Spinal cord (tissue), 10 donors: ENCODE measurements around the gene MAP3K21. TPM values are rescaled to one million over a fixed set of nuclear protein-coding genes. Genes with fewer than 3 reads are reported as not detected.

Experiments
- DNase-seq, 6 donors: peaks; one replicate each; pipeline versions ENCODE4 v3.0.0 to v3.0.0-alpha.2; 2013 to 2015; ENCODE audit warnings: low spot score in 6 of 6, low read depth in 4 of 6
- H3K27ac ChIP-seq: one replicate; pipeline ENCODE4 v1.5.1; 2013; ENCODE audit warnings: low read depth, low read length, control low read depth
- H3K27me3 ChIP-seq: one replicate; pipeline ENCODE4 v1.6.1; 2013; ENCODE audit warnings: low read length; ENCODE audit not compliant: control insufficient read depth, insufficient read depth
- H3K36me3 ChIP-seq: one replicate; pipeline ENCODE4 v1.6.1; 2013; ENCODE audit warnings: low read length; ENCODE audit not compliant: control insufficient read depth, insufficient read depth
- H3K4me1 ChIP-seq: one replicate; pipeline ENCODE4 v1.6.1; 2013; ENCODE audit warnings: low read length; ENCODE audit not compliant: control insufficient read depth, insufficient read depth
- H3K4me3 ChIP-seq: one replicate; pipeline ENCODE4 v1.5.1; 2013; ENCODE audit warnings: low read depth, low read length, control low read depth
- H3K9me3 ChIP-seq: one replicate; pipeline ENCODE4 v1.6.1; 2013; ENCODE audit warnings: low read length; ENCODE audit not compliant: control insufficient read depth, insufficient read depth
- WGBS: methylation state at CpG from one replicate; pipeline ENCODE4 v1.1.5; 2013; ENCODE audit warnings: missing lambda C conversion rate; ENCODE audit not compliant: insufficient coverage; 5-methylcytosine and 5-hydroxymethylcytosine counted together
- polyA plus RNA-seq, 2 donors: library from polyadenylated mRNA; unstranded; fragments of 120-200 nt; gene quantifications; one replicate each; pipeline ENCODE4 v1.2.1, GENCODE V29; 2013; ENCODE audit not compliant: insufficient read length in 2 of 2
- total RNA-seq, 2 donors: library from RNA; depleted of rRNA in 1 of 2; stranded (reverse); fragments of 120-200 nt in 1 of 2; fragments of >200 nt in 1 of 2; gene quantifications; one replicate each; pipeline versions ENCODE4 v1.2.3 to v1.2.4, GENCODE V29; 2013 to 2014
- donor health status: healthy.

MAP3K21 gene
- total and polyA plus RNA-seq, 4 donors: 2.1 to 6.1 (median 5.3) TPM

DNA sequence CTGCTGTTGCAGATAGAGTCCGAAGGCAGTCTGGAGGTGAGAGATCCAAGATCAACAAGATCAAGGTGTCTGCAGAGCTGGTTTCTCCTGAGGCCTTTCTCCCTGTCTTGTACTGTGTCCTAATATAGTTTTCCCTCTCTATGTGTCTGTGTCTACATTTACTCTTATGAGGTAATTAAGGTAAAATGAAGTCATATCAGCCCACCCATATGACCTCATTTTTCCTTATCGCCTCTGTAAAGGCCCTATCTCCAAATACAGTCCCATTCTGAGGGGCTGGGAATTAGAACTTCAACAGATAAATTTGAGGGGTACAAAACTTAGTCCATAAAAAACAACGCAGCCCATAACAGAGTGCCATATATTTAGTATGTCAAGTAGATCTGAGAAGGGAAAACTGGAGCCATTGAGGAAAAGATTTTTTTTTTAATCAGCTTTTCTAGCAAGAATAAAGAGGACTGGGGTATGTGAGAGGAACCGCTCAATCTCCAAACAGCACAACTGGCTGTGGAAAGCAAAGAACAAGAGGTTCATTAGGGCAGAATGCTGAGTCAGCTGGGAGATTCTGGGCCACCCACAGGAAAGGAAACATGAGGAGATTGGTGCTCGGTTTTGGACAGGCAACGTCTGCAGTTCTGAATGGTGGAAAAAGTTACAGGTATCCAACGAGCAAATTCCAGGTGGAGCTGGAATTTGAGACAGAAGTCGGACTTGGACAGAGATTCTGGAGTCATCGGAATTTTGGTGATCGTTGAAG is 65.7 kb downstream of the MAP3K21 start:
- no peaks in the 10 kb centered on the region for H3K4me1 ChIP-seq
- no peaks in the 10 kb centered on the region for H3K27me3 ChIP-seq
- no peaks in the 10 kb centered on the region for H3K36me3 ChIP-seq
- H3K27ac ChIP-seq: no peak overlapping the region
- no peak overlapping the region for H3K4me3 ChIP-seq
- WGBS: 72% methylated on average over 7 of the region's 10 CpGs
- H3K9me3 ChIP-seq: no peaks in the 10 kb centered on the region
- no peak for DNase-seq

DNA sequence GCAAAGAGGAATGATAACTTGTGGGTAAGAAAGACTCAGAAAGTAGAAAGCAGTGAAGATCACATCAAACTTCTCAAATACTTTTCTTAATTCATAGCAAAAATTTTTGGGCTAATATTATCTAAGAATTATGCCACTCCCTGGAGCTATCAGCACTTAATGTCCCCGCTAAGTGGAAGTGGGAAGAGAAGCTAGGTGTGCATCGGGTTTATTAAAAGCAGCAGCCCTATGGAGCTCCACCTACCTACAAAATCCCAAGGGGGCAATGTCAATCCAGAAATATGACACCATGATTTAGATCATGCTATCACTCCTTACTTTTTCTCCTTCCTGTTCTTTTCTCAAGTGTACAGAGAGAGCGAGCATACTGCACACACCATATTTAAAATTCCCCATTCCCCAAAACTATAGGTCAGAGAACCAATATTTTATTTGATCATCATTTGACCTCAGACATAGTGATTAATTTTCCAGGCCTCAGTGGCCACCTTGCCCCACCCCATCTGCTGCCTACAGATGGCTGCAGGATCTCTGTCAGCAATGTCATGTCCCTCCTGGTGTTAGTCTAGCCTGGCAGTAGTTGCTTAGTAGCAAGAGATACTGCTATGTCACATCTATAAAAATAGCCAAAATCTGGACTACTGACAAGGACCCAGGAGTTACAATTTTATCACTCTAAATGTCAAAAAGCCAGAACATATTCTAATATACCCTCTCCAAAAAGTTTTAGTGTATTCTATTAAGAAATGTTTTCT is 66.6 kb downstream of the MAP3K21 start:
- Histone ChIP-seq H3K4me1 (no peaks in the 10 kb centered on the region), H3K4me3 (no peak overlapping the region), H3K27ac (no peak overlapping the region), H3K36me3 (no peaks in the 10 kb centered on the region), H3K9me3 (no peaks in the 10 kb centered on the region), H3K27me3 (no peaks in the 10 kb centered on the region)
- no peak for DNase-seq
- WGBS: 100% methylated on average over 2 of the region's 3 CpGs

DNA sequence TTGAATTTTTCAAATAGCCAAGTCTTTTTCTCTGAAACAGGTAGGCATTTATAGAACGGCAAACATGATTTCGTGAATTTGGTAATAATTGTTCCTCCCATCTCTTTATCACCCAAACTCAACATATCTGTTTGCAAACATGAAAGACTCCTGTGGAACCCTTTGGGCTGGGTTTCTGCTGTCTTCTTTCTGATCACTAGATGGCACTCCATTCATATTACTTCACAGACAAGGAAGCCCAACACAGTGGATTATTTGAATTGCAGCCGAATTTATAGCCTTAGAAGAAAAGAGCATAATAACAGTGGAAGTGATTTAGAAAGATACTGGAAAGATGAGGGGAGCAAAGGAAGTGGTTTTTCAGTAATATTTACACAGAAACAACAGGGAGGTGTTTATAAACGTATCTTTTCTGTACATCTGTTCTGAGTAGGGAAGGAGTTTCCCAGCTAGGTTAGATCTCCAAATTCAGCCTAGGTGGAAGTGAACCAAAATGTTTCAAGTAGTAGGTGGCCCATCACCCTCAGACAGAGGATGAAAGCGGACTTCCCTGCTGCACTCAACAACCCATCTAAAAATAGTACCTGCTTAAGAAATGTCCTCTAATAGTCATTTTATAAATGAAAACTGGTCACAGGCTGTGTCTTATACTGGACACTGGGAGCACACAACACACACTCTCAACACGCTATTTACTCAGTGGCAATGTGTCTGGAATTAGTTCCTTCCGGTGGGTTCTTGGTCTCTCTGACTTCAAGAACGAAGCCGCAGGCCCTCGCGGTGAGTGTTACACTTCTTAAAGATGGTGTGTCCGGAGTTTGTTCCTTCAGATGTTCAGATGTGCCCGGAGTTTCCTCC is 67.6 kb downstream of the MAP3K21 start:
- no peaks in the 10 kb centered on the region for H3K27me3 ChIP-seq
- no peaks in the 10 kb centered on the region for H3K9me3 ChIP-seq
- H3K36me3 ChIP-seq: no peaks in the 10 kb centered on the region
- H3K27ac ChIP-seq: no peak overlapping the region
- 93% methylated on average over 6 of the region's 13 CpGs for WGBS
- DNase-seq: peak; percentile 31 to 94 (median 56)
- no peaks in the 10 kb centered on the region for H3K4me1 ChIP-seq
- H3K4me3 ChIP-seq: no peak overlapping the region

DNA sequence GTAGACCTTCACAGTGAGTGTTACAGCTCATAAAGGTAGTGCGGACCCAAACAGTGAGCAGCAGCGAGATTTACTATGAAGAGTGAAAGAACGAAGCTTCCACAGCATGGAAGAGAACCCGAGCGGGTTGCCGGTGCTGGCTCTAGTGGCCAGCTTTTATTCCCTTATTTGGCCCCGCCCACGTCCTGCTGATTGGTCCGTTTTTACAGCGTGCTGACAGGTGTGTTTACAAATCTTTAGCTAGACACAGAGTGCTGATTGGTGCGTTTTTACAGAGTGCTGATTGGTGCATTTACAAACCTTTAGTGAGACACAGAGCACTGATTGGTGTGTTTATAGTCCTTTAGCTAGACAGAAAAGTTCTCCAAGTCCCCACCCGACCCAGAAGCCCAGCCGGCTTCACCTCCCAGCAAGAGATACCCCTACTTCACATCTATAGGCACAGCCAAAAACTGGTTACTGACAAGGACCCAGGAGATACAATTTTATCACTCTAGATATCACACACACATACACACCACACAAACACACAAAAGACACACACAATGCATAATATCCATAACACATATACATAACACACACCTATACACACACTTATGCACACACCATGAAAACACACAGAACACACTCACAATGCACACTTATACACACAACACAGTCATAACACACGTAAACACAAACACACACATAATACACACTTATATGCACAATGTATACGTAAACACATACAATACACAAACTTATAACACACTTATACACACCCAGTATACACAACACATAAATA is 68.5 kb downstream of the MAP3K21 start:
- WGBS: 98% methylated on average over 13 of the region's 15 CpGs
- H3K9me3 ChIP-seq: no peaks in the 10 kb centered on the region
- H3K36me3 ChIP-seq: no peaks in the 10 kb centered on the region
- no peaks in the 10 kb centered on the region for H3K27me3 ChIP-seq
- no peak overlapping the region for H3K27ac ChIP-seq
- no peaks in the 10 kb centered on the region for H3K4me1 ChIP-seq
- no peak for DNase-seq
- no peak overlapping the region for H3K4me3 ChIP-seq

DNA sequence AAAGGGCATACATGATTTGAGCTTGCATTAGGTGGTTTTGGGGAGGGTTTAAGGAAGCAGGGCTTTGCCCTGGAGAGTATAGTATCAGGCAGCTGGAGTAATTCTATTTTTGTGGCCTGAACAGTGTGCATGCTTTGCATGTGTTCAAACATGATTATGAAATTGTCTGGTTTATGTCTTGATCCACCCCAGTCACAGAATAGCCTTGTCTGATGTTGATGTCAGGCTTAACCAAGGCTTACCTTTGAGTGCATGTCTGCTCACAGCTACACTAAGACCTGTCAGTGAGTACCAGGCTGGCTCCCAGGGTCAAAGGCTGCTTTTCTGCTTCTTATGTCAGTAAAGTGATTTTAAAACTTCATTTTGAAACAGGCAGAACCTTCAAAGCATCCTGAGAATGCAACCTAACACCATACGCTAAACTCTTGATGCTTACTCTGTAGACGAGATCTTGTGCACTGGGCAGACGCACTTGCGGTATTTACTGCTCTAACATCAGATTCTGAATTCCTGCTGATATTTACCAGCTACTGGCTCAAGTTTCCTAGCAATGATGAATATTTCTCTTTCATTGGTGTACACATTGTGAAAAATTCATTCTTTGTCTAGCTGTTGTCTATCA is 78.9 kb downstream of the MAP3K21 start:
- H3K36me3 ChIP-seq: no peaks in the 10 kb centered on the region
- H3K4me1 ChIP-seq: no peaks in the 10 kb centered on the region
- no peaks in the 10 kb centered on the region for H3K9me3 ChIP-seq
- peak in 1 of 6 donors; percentile 2 for DNase-seq
- 72% methylated on average over 2 of the region's 4 CpGs for WGBS
- no peak overlapping the region for H3K4me3 ChIP-seq
- peak overlapping the region; percentile 59 for H3K27ac ChIP-seq
- no peaks in the 10 kb centered on the region for H3K27me3 ChIP-seq

DNA sequence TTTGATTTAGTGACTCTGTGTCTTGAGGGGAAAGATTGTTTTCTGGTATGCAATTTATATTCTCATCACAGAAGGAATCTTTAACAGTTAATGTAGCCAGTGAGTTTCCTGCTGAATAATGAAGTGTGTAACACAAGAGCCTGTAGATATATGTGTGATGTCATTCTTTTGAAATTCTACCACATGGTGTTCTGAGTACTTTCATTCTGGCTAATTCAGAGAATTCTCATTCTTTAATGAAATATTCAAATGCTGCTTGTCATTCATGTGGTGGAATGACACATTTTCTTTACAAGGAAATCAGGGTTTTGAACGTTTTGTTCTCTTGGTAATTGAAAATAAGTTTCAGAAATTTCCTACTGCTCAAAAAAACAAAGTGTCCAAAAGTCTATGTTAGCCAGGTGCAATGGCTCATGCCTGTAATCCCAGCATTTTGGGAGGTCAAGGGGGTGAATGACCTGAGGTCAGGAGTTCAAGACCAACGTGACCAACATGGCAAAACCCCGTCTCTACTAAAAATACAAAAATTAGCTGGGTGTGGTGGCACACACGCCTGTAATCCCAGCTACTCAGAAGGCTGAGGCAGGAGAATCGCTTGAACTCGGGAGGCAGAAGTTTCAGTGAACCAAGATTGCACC is 79.6 kb downstream of the MAP3K21 start:
- DNase-seq: peak in 2 of 6 donors; percentile 2 to 3
- no peaks in the 10 kb centered on the region for H3K9me3 ChIP-seq
- H3K36me3 ChIP-seq: no peaks in the 10 kb centered on the region
- no peak overlapping the region for H3K4me3 ChIP-seq
- 100% methylated on average over 2 of the region's 6 CpGs for WGBS
- H3K27me3 ChIP-seq: no peaks in the 10 kb centered on the region
- no peak overlapping the region for H3K27ac ChIP-seq
- H3K4me1 ChIP-seq: no peaks in the 10 kb centered on the region

DNA sequence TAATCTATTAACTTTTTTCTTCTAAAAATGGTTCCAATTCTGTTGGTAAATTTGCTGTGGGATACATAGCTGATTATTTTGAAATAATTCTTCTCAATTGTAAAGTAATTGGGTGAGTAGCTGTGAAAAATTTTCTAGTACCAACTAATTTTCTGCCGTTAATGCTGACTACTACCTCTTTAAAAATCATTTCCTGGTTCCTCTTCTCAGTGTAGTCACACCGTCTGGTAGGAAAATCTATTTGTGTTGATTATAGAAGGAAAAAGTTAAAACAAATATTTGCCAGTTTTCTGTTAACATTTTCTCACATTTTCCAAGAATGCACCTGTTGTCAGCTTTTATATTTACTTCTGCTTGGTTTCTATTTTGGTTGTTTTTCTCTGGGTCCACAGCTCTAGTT is 82.0 kb downstream of the MAP3K21 start:
- H3K36me3 ChIP-seq: no peaks in the 10 kb centered on the region
- no peaks in the 10 kb centered on the region for H3K9me3 ChIP-seq
- no peaks in the 10 kb centered on the region for H3K4me1 ChIP-seq
- H3K27ac ChIP-seq: no peak overlapping the region
- no peak overlapping the region for H3K4me3 ChIP-seq
- DNase-seq: no peak
- WGBS: no CpG with 5 or more reads among the region's 2 CpGs
- no peaks in the 10 kb centered on the region for H3K27me3 ChIP-seq

DNA sequence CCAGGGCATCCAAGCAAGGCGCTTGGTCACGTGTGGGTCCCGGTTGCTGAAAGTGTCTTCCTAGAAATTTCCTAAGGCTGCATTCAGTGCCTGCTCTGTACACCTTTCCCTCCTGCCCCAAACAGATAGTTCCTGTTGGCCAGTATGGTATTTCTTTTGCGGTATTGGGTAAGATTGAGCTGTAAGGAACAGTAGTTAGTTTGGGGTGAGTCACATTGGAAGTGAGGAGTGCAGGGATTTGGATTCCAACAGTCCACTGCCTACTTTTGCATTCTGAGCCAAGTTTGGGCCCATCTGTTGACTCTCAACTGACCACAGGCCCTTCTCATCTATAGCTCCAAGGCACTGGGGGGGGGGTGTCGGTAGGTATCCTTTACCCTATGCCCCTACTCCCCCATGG is 83.4 kb downstream of the MAP3K21 start:
- 100% methylated on average over 1 of the region's 5 CpGs for WGBS
- Histone ChIP-seq H3K27me3 (no peaks in the 10 kb centered on the region), H3K4me3 (no peak overlapping the region), H3K4me1 (no peaks in the 10 kb centered on the region), H3K9me3 (no peaks in the 10 kb centered on the region), H3K27ac (no peak overlapping the region), H3K36me3 (no peaks in the 10 kb centered on the region)
- no peak for DNase-seq
